Measurements from ENCODE around the gene CMTM1. TPM values are rescaled to one million over a fixed set of nuclear protein-coding genes. Genes with fewer than 3 reads are reported as not detected.

CMTM1 gene
- polyA plus RNA-seq, 1 donor (not counting 4 experiments of a cell fraction or from before 2014, with no cell fraction given): 0.24 TPM

GRCh38 chr16:66581246-66581952, 15.2 kb downstream of the CMTM1 start:
- Histone ChIP-seq H3K9ac (ENCODE audit: control insufficient read depth, extremely low read depth, insufficient read depth, low read length) (no peak overlapping the region), H3K4me2 (ENCODE audit: control insufficient read depth, extremely low read depth, insufficient read depth, low read depth, low read length) (no peak overlapping the region), H2AFZ (ENCODE audit: control insufficient read depth, low read length) (no peak overlapping the region)

GRCh38 chr16:66585481-66586239, 19.4 kb downstream of the CMTM1 start:
- Histone ChIP-seq H4K20me1 (ENCODE audit: control insufficient read depth, extremely low read depth, insufficient read depth, low read length) (no peaks in the 10 kb centered on the region), H3K27ac (ENCODE audit: control insufficient read depth, insufficient read depth, low read length) (no peak overlapping the region), H3K4me1 (ENCODE audit: control insufficient read depth, extremely low read depth, insufficient read depth, low read length) (peaks cover 8% of the 10 kb centered on the region), H3K4me3 (ENCODE audit: control insufficient read depth in 2 of 3, extremely low read depth in 1 of 3, insufficient read depth in 2 of 3, low read depth in 1 of 3, low read length in 3 of 3) (no peak overlapping the region), H2AFZ (ENCODE audit: control insufficient read depth, low read length) (no peak overlapping the region), H3K9me1 (ENCODE audit: control insufficient read depth, extremely low read depth, insufficient read depth, low read length) (no peaks in the 10 kb centered on the region), H3K9ac (ENCODE audit: control insufficient read depth, extremely low read depth, insufficient read depth, low read length) (no peak overlapping the region), H3K79me2 (ENCODE audit: control insufficient read depth, insufficient read depth, low read length) (no peaks in the 10 kb centered on the region), H3K36me3 (ENCODE audit: control insufficient read depth in 2 of 2, extremely low read depth in 1 of 2, insufficient read depth in 2 of 2, low read length in 2 of 2) (no peaks in the 10 kb centered on the region), H3K9me3 (ENCODE audit: control insufficient read depth, low read depth, low read length) (no peaks in the 10 kb centered on the region), H3K4me2 (ENCODE audit: control insufficient read depth, extremely low read depth, insufficient read depth, low read depth, low read length) (no peak overlapping the region), H3K27me3 (ENCODE audit: control insufficient read depth, extremely low read depth, insufficient read depth, low read length) (no peaks in the 10 kb centered on the region)
- DNase-seq (ENCODE audit: low read depth, low spot score) (no peak), FAIRE-seq (no peak)
- TF ChIP-seq CTCF (optimal IDR thresholded peaks at IDR 0.05 in 1 of 3, IDR thresholded peaks at IDR 0.05 in 1 of 3, conservative IDR thresholded peaks at IDR 0.05 in 1 of 3; ENCODE audit: extremely low read depth in 1 of 3, insufficient read depth in 2 of 3, low read length in 3 of 3): no peak
- TF ChIP-seq EZH2 (IDR thresholded peaks at IDR 0.05; ENCODE audit: low read length): no peak
- dilution Hi-C loops (cut with MboI; ENCODE audit: extremely low pct_ligation_motif_present, low sequenced_read_pairs): no loop called here

More at GRCh38 chr16:66581246-66581952, 15.2 kb downstream of the CMTM1 start:
- no peak overlapping the region for H3K27ac ChIP-seq (ENCODE audit: control insufficient read depth, insufficient read depth, low read length)
- H3K4me1 ChIP-seq (ENCODE audit: control insufficient read depth, extremely low read depth, insufficient read depth, low read length): peaks cover 14% of the 10 kb centered on the region
- H3K36me3 ChIP-seq (ENCODE audit: control insufficient read depth in 2 of 2, extremely low read depth in 1 of 2, insufficient read depth in 2 of 2, low read length in 2 of 2): no peaks in the 10 kb centered on the region
- no peak for FAIRE-seq
- no peaks in the 10 kb centered on the region for H4K20me1 ChIP-seq (ENCODE audit: control insufficient read depth, extremely low read depth, insufficient read depth, low read length)
- dilution Hi-C loops (cut with MboI; ENCODE audit: extremely low pct_ligation_motif_present, low sequenced_read_pairs): no loop called here
- DNase-seq (ENCODE audit: low read depth, low spot score): no peak
- H3K4me3 ChIP-seq (ENCODE audit: control insufficient read depth in 2 of 3, extremely low read depth in 1 of 3, insufficient read depth in 2 of 3, low read depth in 1 of 3, low read length in 3 of 3): no peak overlapping the region
- peaks cover 21% of the 10 kb centered on the region for H3K27me3 ChIP-seq (ENCODE audit: control insufficient read depth, extremely low read depth, insufficient read depth, low read length)
- H3K9me3 ChIP-seq (ENCODE audit: control insufficient read depth, low read depth, low read length): no peaks in the 10 kb centered on the region
- H3K9me1 ChIP-seq (ENCODE audit: control insufficient read depth, extremely low read depth, insufficient read depth, low read length): no peaks in the 10 kb centered on the region
- H3K79me2 ChIP-seq (ENCODE audit: control insufficient read depth, insufficient read depth, low read length): no peaks in the 10 kb centered on the region
- TF ChIP-seq CTCF (optimal IDR thresholded peaks at IDR 0.05 in 1 of 3, IDR thresholded peaks at IDR 0.05 in 1 of 3, conservative IDR thresholded peaks at IDR 0.05 in 1 of 3; ENCODE audit: extremely low read depth in 1 of 3, insufficient read depth in 2 of 3, low read length in 3 of 3): no peak
- no peak for TF ChIP-seq EZH2 (IDR thresholded peaks at IDR 0.05; ENCODE audit: low read length)
